HepG2 (cell line): ENCODE data around the gene C10orf143. TPM values are rescaled to one million over a fixed set of nuclear protein-coding genes. Genes with fewer than 3 reads are reported as not detected.
A peak's percentile ranks its signal among the peaks of the same experiment; 100 is the strongest.

Experiments
- CBFB ChIP-seq: sonication (generic); formaldehyde crosslinking; IDR thresholded peaks from 2 replicates; pipeline ENCODE4 v1.4.0; 2020; ENCODE audit warnings: missing genetic modification reagents
- E2F1 ChIP-seq: sonication (generic); formaldehyde crosslinking; IDR thresholded peaks from 2 replicates; pipeline ENCODE4 v1.5.0; 2020; ENCODE audit warnings: missing genetic modification reagents
- HMGA1 ChIP-seq: sonication (generic); formaldehyde crosslinking; conservative IDR thresholded peaks from 2 replicates; pipeline ENCODE4 v1.4.0; 2020; ENCODE audit warnings: missing genetic modification reagents
- KDM5A ChIP-seq: fragments of 200-600 bp; sonication (generic); IDR thresholded peaks from 2 replicates; pipeline ENCODE4 v1.7.0; 2018; ENCODE audit warnings: antibody characterized with exemption, mild to moderate bottlenecking, low read length, borderline replicate concordance
- MNT ChIP-seq: fragments of 450-650 bp; IDR thresholded peaks from 2 replicates; pipeline ENCODE4 v1.6.1; 2016
- NFRKB ChIP-seq: fragments of 450-650 bp; IDR thresholded peaks from 2 replicates; pipeline ENCODE4 v1.6.1; 2017
- PBX3 ChIP-seq: sonication (generic); formaldehyde crosslinking; IDR thresholded peaks from 2 replicates; pipeline ENCODE4 v1.8.1; 2023; ENCODE audit warnings: missing genetic modification reagents, inconsistent platforms, borderline replicate concordance
- PCBP2 ChIP-seq: fragments of 200-400 bp; formaldehyde crosslinking; optimal IDR thresholded peaks from 2 replicates; pipeline ENCODE3; 2018; ENCODE audit warnings: low read length, low read depth; ENCODE audit not compliant: poor library complexity, severe bottlenecking
- RFXAP ChIP-seq: sonication (generic); formaldehyde crosslinking; IDR thresholded peaks from 2 replicates; pipeline ENCODE4 v1.4.0; 2020; ENCODE audit warnings: missing genetic modification reagents, borderline replicate concordance
- SCMH1 ChIP-seq: sonication (generic); formaldehyde crosslinking; IDR thresholded peaks from 2 replicates; pipeline ENCODE4 v1.9.0; 2021; ENCODE audit warnings: missing genetic modification reagents, mild to moderate bottlenecking, borderline replicate concordance
- SIX4 ChIP-seq: sonication (generic); formaldehyde crosslinking; IDR thresholded peaks from 2 replicates; pipeline ENCODE4 v1.4.0; 2020; ENCODE audit warnings: missing genetic modification reagents
- SMAD3 ChIP-seq: sonication (generic); formaldehyde crosslinking; IDR thresholded peaks from 2 replicates; pipeline ENCODE4 v1.4.0; 2020; ENCODE audit warnings: missing genetic modification reagents
- ZC3H13 ChIP-seq: sonication (generic); formaldehyde crosslinking; IDR thresholded peaks from 2 replicates; pipeline ENCODE4 v1.8.1; 2023; ENCODE audit warnings: mild to moderate bottlenecking, missing genetic modification reagents, moderate library complexity
- ZFP37 ChIP-seq: sonication (generic); formaldehyde crosslinking; IDR thresholded peaks from 2 replicates; pipeline ENCODE4 v1.4.0; 2020; ENCODE audit warnings: missing genetic modification reagents, borderline replicate concordance
- ZMAT3 ChIP-seq: sonication (generic); formaldehyde crosslinking; conservative IDR thresholded peaks from 2 replicates; pipeline ENCODE4 v1.7.0; 2021; ENCODE audit warnings: missing genetic modification reagents
- ZMYM3 ChIP-seq: sonication (generic); formaldehyde crosslinking; IDR thresholded peaks from 2 replicates; pipeline ENCODE4 v1.5.1; 2020; ENCODE audit warnings: mild to moderate bottlenecking, missing genetic modification reagents
- ZNF18 ChIP-seq: sonication (generic); formaldehyde crosslinking; IDR thresholded peaks from 2 replicates; pipeline ENCODE4 v1.8.0; 2022; ENCODE audit warnings: mild to moderate bottlenecking, missing genetic modification reagents; ENCODE audit not compliant: insufficient replicate concordance
- ZNF230 ChIP-seq: sonication (generic); formaldehyde crosslinking; IDR thresholded peaks from 2 replicates; pipeline ENCODE4 v1.4.0; 2020; ENCODE audit warnings: mild to moderate bottlenecking, missing genetic modification reagents
- ZNF382 ChIP-seq: sonication (generic); formaldehyde crosslinking; IDR thresholded peaks from 2 replicates; pipeline ENCODE4 v1.5.0; 2020; ENCODE audit warnings: missing genetic modification reagents, mild to moderate bottlenecking, borderline replicate concordance
- ZNF510 ChIP-seq: sonication (generic); formaldehyde crosslinking; IDR thresholded peaks from 2 replicates; pipeline ENCODE4 v1.4.0; 2020; ENCODE audit warnings: low read depth, mild to moderate bottlenecking, missing genetic modification reagents
- ZNF530 ChIP-seq: sonication (generic); formaldehyde crosslinking; IDR thresholded peaks from 2 replicates; pipeline ENCODE4 v1.5.0; 2020; ENCODE audit warnings: low read depth, mild to moderate bottlenecking, missing genetic modification reagents
- ZNF552 ChIP-seq: sonication (generic); formaldehyde crosslinking; IDR thresholded peaks from 2 replicates; pipeline ENCODE4 v1.9.0; 2022; ENCODE audit warnings: missing genetic modification reagents, mild to moderate bottlenecking, borderline replicate concordance
- ZNF557 ChIP-seq: sonication (generic); formaldehyde crosslinking; IDR thresholded peaks from 2 replicates; pipeline ENCODE4 v1.4.0; 2020; ENCODE audit warnings: missing genetic modification reagents
- ZNF768 ChIP-seq: sonication (generic); formaldehyde crosslinking; IDR thresholded peaks from 2 replicates; pipeline ENCODE4 v1.4.0; 2020; ENCODE audit warnings: missing genetic modification reagents
- ZNF775 ChIP-seq: sonication (generic); formaldehyde crosslinking; IDR thresholded peaks from 2 replicates; pipeline ENCODE4 v1.4.0; 2020; ENCODE audit warnings: missing genetic modification reagents, mild to moderate bottlenecking, moderate library complexity, borderline replicate concordance
- ZNF878 ChIP-seq: sonication (generic); formaldehyde crosslinking; IDR thresholded peaks from 2 replicates; pipeline ENCODE4 v1.8.1; 2023; ENCODE audit warnings: mild to moderate bottlenecking, missing genetic modification reagents, moderate library complexity
- polyA plus RNA-seq, 8 experiments: library from polyadenylated mRNA; depleted of rRNA in 3 of 8; stranded (reverse) in 7 of 8; unstranded in 1 of 8; fragments of >200 nt; fragmentation: Illumina TruSeq in 4 of 8; extraction: Trizol in 4 of 8; gene quantifications; 2 replicates each; pipeline versions ENCODE4 v1.2.1 to v1.2.3, GENCODE V29; 2011 to 2016; ENCODE audit warnings: low read depth in 4 of 8, missing spikeins in 1 of 8, mixed read lengths in 1 of 8; ENCODE audit not compliant: insufficient read depth in 1 of 8
- total RNA-seq, 5 experiments: library from RNA; depleted of rRNA; stranded (reverse); fragments of >200 nt; fragmentation: Illumina TruSeq; extraction: Trizol; gene quantifications; 2 replicates each; pipeline ENCODE4 v1.2.3, GENCODE V29; 2016; ENCODE audit warnings: low read depth in 1 of 5

The C10orf143 gene
- total and polyA plus RNA-seq, 2 of the 13 experiments (the other 11 are each of a cell fraction or from before 2014, with no cell fraction given): 0.21 to 0.91 TPM

- TF ChIP-seq HMGA1 (no peak), ZMYM3 (CRISPR knock-in tag) (no peak), ZNF18 (peak; percentile 95), ZNF557 (CRISPR knock-in tag) (no peak), ZC3H13 (no peak), ZFP37 (CRISPR knock-in tag) (no peak), ZNF768 (CRISPR knock-in tag) (peak; percentile 15; the same call in 1 of the 2 replicates), ZNF382 (CRISPR knock-in tag) (no peak), ZNF775 (CRISPR knock-in tag) (0 out of 2 replicates have a peak, but pooled peaks have one; percentile 7), CBFB (CRISPR knock-in tag) (no peak), MNT (no peak), PBX3 (CRISPR knock-in tag) (no peak), ZNF552 (CRISPR knock-in tag) (no peak), NFRKB (no peak), SMAD3 (no peak), ZNF230 (CRISPR knock-in tag) (peak; percentile 75; the same call in 1 of the 2 replicates), ZNF510 (CRISPR knock-in tag) (no peak), RFXAP (0 out of 2 replicates have a peak, but pooled peaks have one; percentile 31), PCBP2 (no peak), ZNF878 (CRISPR knock-in tag) (no peak), SIX4 (CRISPR knock-in tag) (no peak), E2F1 (CRISPR knock-in tag) (no peak), KDM5A (peak; percentile 10; the same call in 1 of the 2 replicates), SCMH1 (no peak), ZMAT3 (CRISPR knock-in tag) (0 out of 2 replicates have a peak, but pooled peaks have one; percentile 35), ZNF530 (CRISPR knock-in tag) (no peak)
These were observed 652 bp upstream of the C10orf143 start (continued) for GRCh38 chr10:130111113-130111851.
